ENCODE data around the gene LCK.

DNA sequence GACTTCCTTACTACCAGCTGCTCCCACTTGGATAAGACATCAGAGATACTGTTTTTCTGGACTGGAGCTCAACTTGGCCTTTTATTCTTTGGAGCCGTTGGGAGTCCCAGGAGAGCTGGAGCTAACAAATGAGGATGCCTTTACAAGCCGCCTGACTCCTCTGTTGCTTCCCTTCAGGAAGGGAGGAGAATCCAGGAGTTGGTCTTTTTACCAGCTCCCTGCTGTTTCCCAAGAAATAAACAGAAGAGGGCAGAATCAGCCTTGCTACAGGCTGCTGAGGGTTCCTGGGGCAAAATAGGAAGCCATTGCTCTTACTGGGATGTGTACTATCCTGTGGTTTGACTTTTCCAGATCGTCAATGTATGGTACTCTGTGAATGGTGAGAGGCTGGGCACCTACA, 27.4 kb upstream of the LCK start:
- TF ChIP-seq, protein P1, sequence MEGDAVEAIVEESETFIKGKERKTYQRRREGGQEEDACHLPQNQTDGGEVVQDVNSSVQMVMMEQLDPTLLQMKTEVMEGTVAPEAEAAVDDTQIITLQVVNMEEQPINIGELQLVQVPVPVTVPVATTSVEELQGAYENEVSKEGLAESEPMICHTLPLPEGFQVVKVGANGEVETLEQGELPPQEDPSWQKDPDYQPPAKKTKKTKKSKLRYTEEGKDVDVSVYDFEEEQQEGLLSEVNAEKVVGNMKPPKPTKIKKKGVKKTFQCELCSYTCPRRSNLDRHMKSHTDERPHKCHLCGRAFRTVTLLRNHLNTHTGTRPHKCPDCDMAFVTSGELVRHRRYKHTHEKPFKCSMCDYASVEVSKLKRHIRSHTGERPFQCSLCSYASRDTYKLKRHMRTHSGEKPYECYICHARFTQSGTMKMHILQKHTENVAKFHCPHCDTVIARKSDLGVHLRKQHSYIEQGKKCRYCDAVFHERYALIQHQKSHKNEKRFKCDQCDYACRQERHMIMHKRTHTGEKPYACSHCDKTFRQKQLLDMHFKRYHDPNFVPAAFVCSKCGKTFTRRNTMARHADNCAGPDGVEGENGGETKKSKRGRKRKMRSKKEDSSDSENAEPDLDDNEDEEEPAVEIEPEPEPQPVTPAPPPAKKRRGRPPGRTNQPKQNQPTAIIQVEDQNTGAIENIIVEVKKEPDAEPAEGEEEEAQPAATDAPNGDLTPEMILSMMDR (IDR thresholded peaks at IDR 0.05; ENCODE audit: poor library complexity, severe bottlenecking) = no peak
- TF ChIP-seq SMC3 (conservative IDR thresholded peaks at IDR 0.05; ENCODE audit: poor library complexity) = no peak
- no peak for TF ChIP-seq EP300 (conservative IDR thresholded peaks at IDR 0.05; ENCODE audit: poor library complexity, severe bottlenecking)
- no peak for TF ChIP-seq MXI1 (conservative IDR thresholded peaks at IDR 0.05; ENCODE audit: poor library complexity, severe bottlenecking)
- TF ChIP-seq EZH2 (IDR thresholded peaks at IDR 0.05; ENCODE audit: borderline replicate concordance, insufficient read depth, low read length, poor library complexity, severe bottlenecking) = no peak
- TF ChIP-seq RAD21 (conservative IDR thresholded peaks at IDR 0.05) = no peak
- TF ChIP-seq POLR2AphosphoS5 (IDR thresholded peaks at IDR 0.05) = no peak
